ENCODE measurements around the gene MYO18B. TPM values are rescaled to one million over a fixed set of nuclear protein-coding genes. Genes with fewer than 3 reads are reported as not detected.

MYO18B gene
- total RNA-seq, 1 donor from 2014 or later: not detected

- no peak overlapping the region for H3K4me3 Mint-ChIP-seq
- H3K36me3 Mint-ChIP-seq (ENCODE audit: low read depth): no peaks in the 10 kb centered on the region
- H3K27me3 Mint-ChIP-seq (ENCODE audit: low read depth): no peaks in the 10 kb centered on the region
- no peak for TF ChIP-seq CTCF (conservative IDR thresholded peaks at IDR 0.05)
- DNase-seq (ENCODE audit: low read depth, low spot score): no peak
- no peaks in the 10 kb centered on the region for H3K4me1 Mint-ChIP-seq
- no peaks in the 10 kb centered on the region for H3K9me3 Mint-ChIP-seq
- no peak overlapping the region for H3K27ac Mint-ChIP-seq (ENCODE audit: unreplicated experiment)
These were observed 41.9 kb downstream of the MYO18B start for GRCh38 chr22:25783856-25784255.

GRCh38 chr22:25786165-25786564, 44.2 kb downstream of the MYO18B start:
- no peaks in the 10 kb centered on the region for H3K4me1 Mint-ChIP-seq
- no peak overlapping the region for H3K27ac Mint-ChIP-seq (ENCODE audit: unreplicated experiment)
- TF ChIP-seq CTCF (conservative IDR thresholded peaks at IDR 0.05): no peak
- no peaks in the 10 kb centered on the region for H3K36me3 Mint-ChIP-seq (ENCODE audit: low read depth)
- no peak for DNase-seq (ENCODE audit: low read depth, low spot score)
- no peak overlapping the region for H3K4me3 Mint-ChIP-seq
- peaks cover 4% of the 10 kb centered on the region for H3K27me3 Mint-ChIP-seq (ENCODE audit: low read depth)
- no peaks in the 10 kb centered on the region for H3K9me3 Mint-ChIP-seq

- Mint-ChIP-seq H3K27me3 (ENCODE audit: low read depth) (peaks cover 13% of the 10 kb centered on the region), H3K4me1 (no peaks in the 10 kb centered on the region), H3K36me3 (ENCODE audit: low read depth) (no peaks in the 10 kb centered on the region), H3K9me3 (no peaks in the 10 kb centered on the region), H3K27ac (ENCODE audit: unreplicated experiment) (no peak overlapping the region), H3K4me3 (no peak overlapping the region)
- DNase-seq (ENCODE audit: low read depth, low spot score): no peak
- no peak for TF ChIP-seq CTCF (conservative IDR thresholded peaks at IDR 0.05)
These were observed 49.6 kb downstream of the MYO18B start for GRCh38 chr22:25791556-25791955.

- Mint-ChIP-seq H3K4me3 (no peak overlapping the region), H3K4me1 (no peaks in the 10 kb centered on the region), H3K27me3 (ENCODE audit: low read depth) (peaks cover 19% of the 10 kb centered on the region), H3K27ac (ENCODE audit: unreplicated experiment) (no peak overlapping the region), H3K36me3 (ENCODE audit: low read depth) (no peaks in the 10 kb centered on the region), H3K9me3 (no peaks in the 10 kb centered on the region)
- no peak for DNase-seq (ENCODE audit: low read depth, low spot score)
- TF ChIP-seq CTCF (conservative IDR thresholded peaks at IDR 0.05): no peak
These were observed 53.5 kb downstream of the MYO18B start for GRCh38 chr22:25795478-25795877.

- Mint-ChIP-seq H3K27ac (ENCODE audit: unreplicated experiment) (no peak overlapping the region), H3K4me3 (no peak overlapping the region), H3K27me3 (ENCODE audit: low read depth) (peaks cover 29% of the 10 kb centered on the region), H3K4me1 (no peaks in the 10 kb centered on the region), H3K36me3 (ENCODE audit: low read depth) (no peaks in the 10 kb centered on the region), H3K9me3 (no peaks in the 10 kb centered on the region)
- DNase-seq (ENCODE audit: low read depth, low spot score): no peak
- no peak for TF ChIP-seq CTCF (conservative IDR thresholded peaks at IDR 0.05)
These were observed 55.7 kb downstream of the MYO18B start for GRCh38 chr22:25797498-25798290.
